PFSK-1 (cell line): ENCODE data around the gene SLC1A7.

ENCODE experiments used
- FOXP2 ChIP-seq: optimal IDR thresholded peaks from 2 replicates; pipeline ENCODE3; 2011; ENCODE audit warnings: borderline replicate concordance, control low read depth, inconsistent platforms; ENCODE audit not compliant: insufficient read depth; ENCODE audit errors: extremely low read length, extremely low read depth
- POLR2AphosphoS5 ChIP-seq: IDR thresholded peaks from 2 replicates; pipeline ENCODE4 v1.6.1; 2012; ENCODE audit warnings: low read depth, mild to moderate bottlenecking, control low read depth, low read length, moderate library complexity
- REST ChIP-seq, 2 experiments: IDR thresholded peaks; 2 replicates each; pipeline versions ENCODE4 v1.6.1 to v1.8.0; 2011 to 2012; ENCODE audit warnings: low read depth in 2 of 2, low read length in 2 of 2, control low read depth in 1 of 2, inconsistent platforms in 1 of 2, mild to moderate bottlenecking in 1 of 2, moderate library complexity in 1 of 2; ENCODE audit not compliant: insufficient read depth in 1 of 2
- SIN3A ChIP-seq: IDR thresholded peaks from 2 replicates; pipeline ENCODE4 v1.6.1; 2012; ENCODE audit warnings: mild to moderate bottlenecking, low read length, moderate library complexity, borderline replicate concordance; ENCODE audit not compliant: insufficient read depth
- TAF1 ChIP-seq: IDR thresholded peaks from 2 replicates; pipeline ENCODE4 v1.6.1; 2012; ENCODE audit warnings: low read length, control low read depth, borderline replicate concordance; ENCODE audit not compliant: insufficient read depth

SLC1A7 gene

GRCh38 chr1:53153752-53154151 lies 11.3 kb upstream of the SLC1A7 start:
- TF ChIP-seq POLR2AphosphoS5 (no peak), FOXP2 (no peak), REST (IDR thresholded peaks at IDR 0.05; ENCODE audit: insufficient read depth in 1 of 2, low read depth in 2 of 2, low read length in 2 of 2) (no peak), TAF1 (no peak), SIN3A (no peak)

GRCh38 chr1:53148123-53148522 lies 5.7 kb upstream of the SLC1A7 start:
- TF ChIP-seq FOXP2 (no peak), SIN3A (no peak)

GRCh38 chr1:53147174-53147573 lies 4.7 kb upstream of the SLC1A7 start:
- TF ChIP-seq TAF1 = no peak
- TF ChIP-seq POLR2AphosphoS5 = no peak

- TF ChIP-seq FOXP2 = peak; percentile 14
- TF ChIP-seq TAF1 = no peak
- no peak for TF ChIP-seq SIN3A
- TF ChIP-seq POLR2AphosphoS5 = no peak
- no peak for TF ChIP-seq REST (IDR thresholded peaks at IDR 0.05; ENCODE audit: insufficient read depth in 1 of 2, low read depth in 2 of 2, low read length in 2 of 2)
These were observed 3.7 kb upstream of the SLC1A7 start for GRCh38 chr1:53145942-53146708.

- TF ChIP-seq POLR2AphosphoS5 = no peak
- no peak for TF ChIP-seq FOXP2
- TF ChIP-seq TAF1 = no peak
- TF ChIP-seq SIN3A = no peak
- TF ChIP-seq REST (IDR thresholded peaks at IDR 0.05; ENCODE audit: insufficient read depth in 1 of 2, low read depth in 2 of 2, low read length in 2 of 2) = no peak
These were observed 3.1 kb upstream of the SLC1A7 start for GRCh38 chr1:53145619-53145941.

GRCh38 chr1:53145051-53145600 lies 2.7 kb upstream of the SLC1A7 start:
- TF ChIP-seq FOXP2 (no peak), POLR2AphosphoS5 (no peak), REST (IDR thresholded peaks at IDR 0.05; ENCODE audit: insufficient read depth in 1 of 2, low read depth in 2 of 2, low read length in 2 of 2) (no peak), SIN3A (no peak), TAF1 (no peak)
